Measurements from ENCODE around the gene CT47C1.
"Not testable (repeated sequence)": the region's sequence is repeated elsewhere in the genome, so short reads cannot be mapped to it uniquely, and the experiment has no call there.

The CT47C1 gene

DNA sequence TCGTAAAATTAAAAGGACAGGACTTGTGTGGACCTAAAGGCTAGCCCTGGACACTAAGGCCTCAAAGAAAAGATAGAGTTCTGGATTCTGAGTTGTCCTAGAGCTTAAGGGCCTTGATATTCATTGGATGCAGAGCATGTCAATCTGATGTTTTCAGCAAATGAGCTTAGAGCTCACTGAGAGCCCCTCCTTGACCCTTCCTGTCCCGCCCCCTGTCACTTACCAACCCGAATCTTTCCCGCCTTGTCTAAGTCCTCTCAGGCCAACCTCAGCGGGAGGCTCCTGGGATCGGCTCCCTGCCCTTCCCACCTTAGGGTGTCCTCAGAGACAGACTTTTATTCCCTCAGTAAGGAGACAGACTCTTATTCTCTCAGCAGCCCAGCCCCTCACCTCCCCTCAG, at the start of gene CT47C1:
Gene CT47C1 (plus strand): TSS at position 250 of the 400 bp plus-strand sequence. CDS start 233 bp downstream, outside the sequence.
- no peak for DNase-seq

DNA sequence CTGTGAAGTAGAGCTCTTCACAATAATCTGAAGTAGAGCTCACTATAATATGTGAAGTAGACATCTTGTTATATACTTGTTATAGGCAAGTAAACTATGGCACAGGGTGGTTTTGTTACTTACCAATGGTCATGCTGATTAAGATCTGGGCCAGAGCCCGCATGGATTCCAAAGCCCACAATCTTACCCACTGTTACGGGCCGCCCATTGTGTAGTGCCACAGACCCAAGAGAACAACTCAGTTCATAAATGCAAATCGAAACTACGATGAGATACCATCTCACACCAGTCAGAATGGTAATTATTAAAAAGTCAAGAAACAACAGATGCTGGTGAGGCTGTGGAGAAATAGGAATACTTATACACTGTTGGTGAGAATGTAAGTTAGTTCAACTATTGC, 46.9 kb upstream of the CT47C1 start:
- no peak for DNase-seq

DNA sequence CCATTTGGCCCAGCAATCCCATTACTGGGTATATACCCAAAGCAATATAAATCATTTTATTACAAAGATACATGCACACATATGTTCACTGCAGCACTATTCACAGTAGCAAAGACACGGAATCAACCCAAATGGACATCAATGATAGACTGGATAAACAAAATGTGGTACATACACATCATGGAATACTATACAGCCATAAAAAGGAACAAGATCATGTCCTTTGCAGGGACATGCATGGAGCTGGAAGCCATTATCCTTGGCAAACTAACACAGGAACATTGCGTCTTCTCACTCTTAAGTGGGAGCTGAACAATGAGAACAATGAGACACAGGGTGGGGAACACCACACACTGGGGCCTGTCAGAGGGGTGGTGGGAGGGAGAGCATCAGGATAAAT, 46.4 kb upstream of the CT47C1 start:
- not testable (repeated sequence) for DNase-seq

DNA sequence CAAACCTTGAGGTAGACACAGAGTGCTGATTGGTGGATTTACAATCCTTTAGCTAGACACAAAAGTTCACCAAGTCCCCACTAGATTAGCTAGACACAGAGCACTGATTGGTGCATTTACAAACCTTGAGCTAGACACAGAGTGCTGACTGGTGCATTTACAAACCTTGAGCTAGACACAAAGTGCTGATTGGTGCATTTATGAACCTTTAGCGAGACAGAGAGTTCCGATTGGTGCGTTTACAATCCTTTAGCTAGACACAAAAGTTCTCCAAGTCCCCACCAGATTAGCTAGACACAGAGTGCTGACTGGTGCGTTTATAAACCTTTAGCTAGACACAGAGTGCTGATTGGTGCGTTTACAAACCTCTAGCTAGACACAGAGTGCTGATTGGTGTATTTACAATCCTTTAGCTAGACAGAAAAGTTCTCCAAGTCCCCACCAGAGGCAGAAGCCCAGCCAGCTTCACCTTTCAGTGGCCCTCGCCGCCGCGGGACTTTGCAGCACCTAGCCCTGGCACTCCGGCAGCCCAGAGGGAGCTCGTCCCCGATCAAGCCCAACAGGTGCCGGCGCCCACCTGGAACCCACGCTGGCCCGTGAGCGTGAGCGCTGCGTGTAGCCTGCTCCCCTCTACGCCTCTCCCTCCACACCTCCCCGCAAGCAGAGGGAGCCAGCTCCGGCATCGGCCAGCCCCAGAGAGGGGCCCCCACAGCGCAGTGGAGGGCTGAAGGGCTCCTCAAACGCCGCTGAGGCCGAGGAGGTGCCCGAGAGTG, 44.6 kb upstream of the CT47C1 start:
- DNase-seq: not testable (repeated sequence)

DNA sequence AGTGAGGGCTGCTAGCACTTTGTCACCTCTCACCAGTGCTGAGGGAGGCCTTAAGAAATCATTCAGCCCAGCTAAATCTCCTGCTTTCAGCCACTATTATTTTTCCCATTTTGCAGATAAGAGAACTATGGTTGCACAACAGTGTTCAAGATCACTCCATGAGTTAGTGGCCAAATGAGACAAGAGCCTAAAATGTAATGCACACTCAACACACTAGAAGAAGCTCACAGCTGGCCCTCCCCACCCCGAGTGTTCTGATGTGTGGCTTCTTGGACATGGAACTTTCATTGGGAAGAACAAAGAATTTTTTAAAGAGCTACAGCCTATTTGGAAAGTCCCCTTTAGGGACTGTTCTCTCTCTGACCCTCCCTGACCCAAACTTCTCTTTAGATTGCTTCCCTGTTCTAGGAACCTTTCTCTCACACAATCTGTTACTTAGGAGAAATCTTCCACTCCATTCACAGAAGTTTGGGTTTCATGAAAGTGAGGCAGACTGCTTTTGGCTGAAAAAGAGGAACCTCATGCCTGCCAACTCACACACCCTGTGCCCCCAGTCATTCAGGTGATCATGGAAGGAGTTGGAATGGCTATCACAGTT, 44.0 kb upstream of the CT47C1 start:
- DNase-seq: no peak

DNA sequence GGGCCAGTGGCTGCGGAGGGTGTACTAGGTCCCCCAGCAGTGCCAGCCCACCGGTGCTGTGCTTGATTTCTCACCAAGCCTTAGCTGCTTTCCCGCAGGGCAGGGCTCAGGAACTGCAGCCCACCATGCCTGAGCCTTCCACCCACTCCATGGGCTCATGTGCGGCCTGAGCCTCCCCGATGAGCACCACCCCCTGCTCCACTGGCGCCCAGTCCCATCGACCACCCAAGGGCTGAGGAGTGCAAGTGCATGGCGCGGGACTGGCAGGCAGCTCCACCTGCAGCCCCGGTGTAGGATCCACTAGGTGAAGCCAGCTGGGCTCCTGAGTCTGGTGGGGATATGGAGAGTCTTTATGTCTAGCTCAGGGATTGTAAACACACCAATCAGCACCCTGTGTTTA, 43.1 kb upstream of the CT47C1 start:
- not testable (repeated sequence) for DNase-seq

DNA sequence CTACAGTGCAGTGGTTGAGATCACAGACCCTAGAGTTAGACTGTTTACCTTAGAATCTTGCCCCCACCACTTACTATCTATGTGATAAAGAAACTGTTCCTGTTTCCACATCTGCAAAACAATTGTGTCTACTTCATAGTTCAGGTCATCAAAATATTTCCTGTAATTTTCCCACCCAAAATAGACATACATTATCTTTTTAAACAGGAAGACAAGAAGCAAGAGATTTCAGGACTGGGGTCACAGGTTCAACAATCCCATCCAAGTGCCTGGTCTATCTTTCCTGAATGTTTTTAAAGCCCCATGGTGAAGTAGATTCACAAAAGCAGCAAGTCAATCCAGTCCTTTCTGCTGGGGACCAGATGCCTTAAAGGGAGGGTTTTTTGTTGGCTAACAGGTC, 41.8 kb upstream of the CT47C1 start:
- no peak for DNase-seq

DNA sequence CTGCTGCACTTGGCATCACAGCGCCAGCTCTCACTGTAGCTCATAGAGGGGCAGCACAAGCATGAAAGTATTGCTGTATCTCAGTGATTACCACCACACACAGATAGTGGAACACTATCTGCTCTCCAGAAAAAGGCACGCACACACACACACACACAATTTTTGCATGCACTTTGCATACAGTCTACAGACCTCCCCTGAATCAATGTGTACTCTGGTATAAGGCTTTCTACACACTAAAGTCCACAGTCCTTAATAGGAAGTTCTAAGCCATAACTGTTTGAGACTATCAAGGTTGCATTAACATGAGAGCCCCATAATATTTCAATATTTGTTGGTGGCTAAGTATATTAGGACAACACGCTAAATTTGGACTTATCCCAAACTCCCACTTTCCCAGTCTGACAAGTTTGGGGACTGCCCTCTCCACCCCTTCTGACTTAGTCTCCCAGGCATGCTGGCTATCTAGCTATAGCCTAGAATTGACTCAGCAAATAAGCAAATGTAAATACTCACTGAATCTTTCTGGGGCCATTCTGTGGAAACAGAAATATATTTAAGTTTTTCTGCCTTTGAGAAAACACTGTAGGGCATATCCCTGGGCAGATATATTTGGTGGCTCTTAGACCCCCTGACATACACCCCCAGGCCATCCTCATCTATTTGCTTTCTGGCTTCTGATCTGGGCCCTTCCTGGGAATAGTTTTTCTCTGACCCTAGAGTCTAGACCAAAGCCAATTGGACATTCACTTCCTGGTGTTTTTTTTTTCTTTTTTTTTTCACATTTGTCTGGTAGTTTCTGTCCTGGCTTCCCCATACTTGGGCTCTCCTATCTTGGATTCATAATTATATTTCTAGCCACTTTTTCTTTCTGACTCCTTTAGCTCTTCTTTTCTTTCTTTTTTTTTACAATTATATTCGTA, 36.4 kb upstream of the CT47C1 start:
- DNase-seq: no peak

DNA sequence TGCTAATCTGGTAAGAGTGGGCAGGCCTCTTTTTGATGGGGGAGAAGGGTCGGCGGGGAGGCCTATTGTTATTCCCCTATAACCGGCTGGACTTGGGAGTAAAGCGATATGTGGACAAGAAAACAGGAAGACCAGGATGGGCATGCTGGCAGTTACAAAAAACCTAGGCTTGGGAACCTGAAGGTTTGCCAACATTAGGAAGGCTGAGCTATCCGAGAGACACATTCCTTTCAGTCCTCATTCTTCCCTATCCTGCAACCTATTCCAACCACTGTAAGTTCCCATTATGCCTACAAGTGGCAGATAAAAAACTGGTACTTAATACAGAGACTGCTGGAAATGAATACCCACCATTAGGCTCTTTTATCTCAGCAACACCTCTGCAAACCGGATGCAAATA, 32.4 kb upstream of the CT47C1 start:
- no peak for DNase-seq

DNA sequence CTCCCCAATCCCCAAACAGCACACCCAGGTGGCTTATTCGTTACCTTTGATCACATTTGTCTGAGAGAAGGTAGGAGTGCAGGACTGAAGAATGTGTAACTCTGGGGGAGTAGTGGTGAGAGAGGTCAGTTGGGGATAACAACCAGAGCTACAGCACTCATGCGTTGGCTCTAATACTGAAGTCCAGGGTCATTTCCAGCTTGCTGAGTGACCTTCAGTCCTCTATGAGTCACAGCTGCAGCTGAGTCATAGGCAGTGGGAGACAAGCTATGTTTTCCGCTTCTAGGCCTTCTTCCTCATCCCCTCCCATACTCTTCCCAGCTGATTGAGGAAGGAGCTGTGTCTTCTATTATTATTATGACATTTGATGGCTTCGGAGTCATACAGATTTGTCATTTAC, 31.6 kb upstream of the CT47C1 start:
- no peak for DNase-seq

DNA sequence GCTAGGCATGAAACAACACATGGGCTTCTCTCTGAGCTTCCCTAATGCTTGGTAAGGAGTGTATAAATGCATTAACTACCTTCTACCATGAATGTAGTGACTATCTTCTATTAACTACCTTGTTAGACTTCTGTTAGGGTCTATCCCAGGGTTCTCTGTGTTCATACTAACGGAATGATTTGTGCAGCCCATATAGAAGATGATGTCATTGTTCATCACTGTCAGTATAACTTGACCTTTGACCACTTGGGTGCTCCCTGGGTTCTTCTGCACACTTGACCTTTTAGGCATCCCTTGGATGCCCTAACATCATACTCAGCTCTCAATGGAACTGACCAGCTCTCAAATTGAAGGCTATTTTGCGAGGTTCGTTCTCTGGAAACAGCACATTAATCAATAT, 30.8 kb upstream of the CT47C1 start:
- no peak for DNase-seq

DNA sequence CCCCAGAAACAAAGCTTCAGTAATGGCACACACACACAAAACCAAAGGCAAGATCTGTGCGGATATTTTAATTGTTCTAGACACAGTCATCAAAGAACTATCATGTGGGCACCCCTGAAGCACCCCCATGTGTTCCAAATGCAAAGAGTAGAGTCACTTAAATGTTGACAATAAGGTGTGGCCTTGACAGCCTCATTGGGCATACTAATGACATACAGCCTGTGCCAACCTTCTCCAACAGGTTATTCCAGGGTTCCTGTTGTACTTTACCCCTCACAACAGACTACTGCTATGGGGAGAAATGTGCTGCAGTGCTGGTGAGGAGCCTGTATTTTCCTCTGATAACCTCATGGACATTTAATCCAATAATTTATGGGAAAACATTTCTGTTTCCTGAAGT, 29.8 kb upstream of the CT47C1 start:
- DNase-seq: no peak

DNA sequence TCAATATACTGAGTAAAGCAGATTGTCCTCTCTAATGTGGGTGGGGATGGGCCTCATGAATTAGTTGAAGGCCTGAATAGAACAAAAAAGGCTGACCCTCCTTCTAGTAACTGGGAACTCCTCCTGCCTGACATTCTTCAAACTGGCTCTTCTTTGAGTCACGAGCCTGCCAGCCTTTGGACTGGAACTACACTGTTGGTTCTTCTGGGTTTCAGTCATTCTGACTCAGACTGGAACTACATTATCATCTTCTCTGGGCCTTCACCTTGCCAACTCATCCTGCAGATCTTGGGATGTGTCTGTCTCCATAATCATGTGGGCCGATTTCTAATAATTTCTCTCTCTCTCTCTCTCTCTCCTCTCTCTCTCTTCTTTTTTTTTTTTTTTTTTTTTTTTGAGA, 26.9 kb upstream of the CT47C1 start:
- DNase-seq: no peak

DNA sequence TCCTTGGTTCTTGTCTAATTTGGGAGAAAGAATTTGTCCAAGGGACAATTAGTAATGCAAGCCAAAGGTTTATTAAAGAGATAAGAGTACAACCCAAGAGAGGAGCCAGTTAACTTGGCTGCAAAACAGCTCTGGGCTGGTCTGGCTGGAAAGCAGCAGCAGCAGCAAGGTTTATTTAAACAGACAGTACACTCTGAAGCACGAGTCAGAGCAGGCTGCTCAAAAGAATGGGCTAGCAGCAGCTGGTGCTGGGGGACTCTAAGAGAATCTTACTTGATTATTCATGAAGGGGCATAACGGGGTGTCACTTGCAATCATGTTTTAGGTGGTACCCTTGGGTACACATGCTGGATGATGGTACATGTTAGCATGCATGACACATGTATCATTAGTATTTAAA, 17.1 kb upstream of the CT47C1 start:
- no peak for DNase-seq

DNA sequence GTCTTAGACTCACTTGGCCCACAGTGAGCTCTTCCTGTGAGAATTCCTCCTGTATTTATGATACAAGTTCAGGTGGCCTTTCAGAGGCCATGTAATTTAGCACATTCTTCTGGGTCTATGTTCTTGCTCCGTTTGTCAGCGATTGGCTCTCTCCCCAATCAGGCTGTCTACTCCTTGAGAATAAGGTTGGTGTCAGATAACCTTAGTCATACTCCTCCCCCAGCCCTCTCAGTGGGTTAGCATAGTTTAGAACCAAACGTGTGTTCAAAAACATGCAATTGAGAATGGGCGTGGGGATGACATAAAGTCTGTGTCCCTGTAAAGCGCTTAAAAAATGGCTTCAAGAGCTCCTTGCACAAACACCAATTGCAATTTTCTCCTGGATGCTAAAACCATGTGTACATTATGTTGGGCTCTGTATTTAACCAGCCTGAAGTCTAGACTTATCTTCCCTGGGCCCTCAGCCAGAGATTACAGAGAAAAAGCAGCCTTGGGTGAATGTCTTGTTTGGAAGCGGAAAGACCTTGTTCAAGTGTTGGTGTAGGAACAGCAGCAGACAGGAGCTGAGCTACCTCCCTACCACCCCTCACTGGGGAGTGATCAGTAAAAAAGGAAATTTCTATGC, 9.9 kb upstream of the CT47C1 start:
- DNase-seq: no peak

DNA sequence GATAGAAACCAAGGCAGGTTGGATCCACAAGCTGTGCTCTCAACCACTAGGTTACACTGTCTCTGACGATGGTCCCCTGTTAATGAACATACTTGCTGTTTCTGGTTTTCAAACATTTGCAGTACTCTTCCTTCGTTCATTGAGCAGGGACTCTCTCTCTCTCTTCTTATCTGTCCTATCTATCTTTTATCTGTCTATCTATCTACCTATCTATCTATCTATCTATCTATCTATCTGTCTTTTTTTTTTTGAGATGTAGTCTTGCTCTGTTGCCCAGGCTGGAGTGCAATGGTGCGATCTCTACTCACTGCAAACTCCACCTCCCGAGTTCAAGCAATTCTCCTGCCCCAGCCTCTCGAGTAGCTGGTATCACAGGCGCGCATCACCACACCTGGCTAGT, 9.4 kb upstream of the CT47C1 start:
- DNase-seq: no peak

DNA sequence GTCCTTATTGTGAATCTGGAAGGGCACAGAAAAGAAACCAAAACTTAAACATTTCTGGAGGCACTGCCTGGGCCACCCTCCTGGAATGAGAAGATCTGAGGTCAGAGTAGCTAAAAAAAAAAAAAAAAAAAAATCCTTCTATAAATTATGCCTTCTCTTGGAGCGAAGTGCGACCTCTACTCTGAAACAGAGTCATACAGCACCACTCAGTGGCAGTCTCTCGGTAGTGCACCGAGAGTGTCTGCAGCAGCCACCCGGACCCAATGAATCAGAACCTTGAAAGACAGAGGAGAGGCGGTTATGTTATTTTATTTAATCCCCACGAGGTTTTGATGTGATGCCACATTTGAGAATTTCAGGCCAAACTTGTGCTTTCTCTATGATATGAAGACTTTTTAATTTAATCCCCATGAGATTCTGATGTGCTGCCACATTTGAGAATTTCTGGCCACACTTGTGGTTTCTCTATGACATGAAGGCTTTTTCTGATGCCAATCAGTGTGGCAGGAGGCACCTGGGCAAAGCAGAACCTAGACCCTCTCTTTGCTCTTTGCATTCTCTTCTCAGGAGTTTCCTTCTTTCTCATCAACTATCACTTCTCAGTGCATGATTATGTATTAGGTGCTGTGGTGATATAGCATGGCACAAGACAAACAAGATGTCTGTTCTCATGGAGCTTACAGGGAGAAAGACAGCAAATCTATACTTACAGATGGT, 5.6 kb upstream of the CT47C1 start:
- DNase-seq: no peak

DNA sequence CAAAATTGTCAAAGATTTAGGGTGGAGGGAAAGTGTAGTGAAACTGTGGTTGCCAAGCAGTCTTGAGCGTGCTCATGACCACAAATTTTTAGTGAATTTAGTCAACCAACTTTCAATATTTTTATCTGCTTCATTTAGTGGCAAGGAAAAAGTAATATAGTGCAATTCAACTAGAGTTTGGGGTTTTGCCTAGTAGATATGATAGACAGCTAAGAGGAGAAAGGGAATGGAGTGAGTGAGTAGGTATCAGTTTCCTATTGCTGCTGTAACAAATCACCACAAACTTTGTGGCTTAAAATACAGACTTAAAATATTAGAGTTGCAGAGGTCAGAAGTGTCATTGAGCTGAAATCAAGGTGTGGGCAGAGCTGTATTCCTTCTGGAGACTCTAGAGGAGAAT, 3.7 kb upstream of the CT47C1 start:
- no peak for DNase-seq

DNA sequence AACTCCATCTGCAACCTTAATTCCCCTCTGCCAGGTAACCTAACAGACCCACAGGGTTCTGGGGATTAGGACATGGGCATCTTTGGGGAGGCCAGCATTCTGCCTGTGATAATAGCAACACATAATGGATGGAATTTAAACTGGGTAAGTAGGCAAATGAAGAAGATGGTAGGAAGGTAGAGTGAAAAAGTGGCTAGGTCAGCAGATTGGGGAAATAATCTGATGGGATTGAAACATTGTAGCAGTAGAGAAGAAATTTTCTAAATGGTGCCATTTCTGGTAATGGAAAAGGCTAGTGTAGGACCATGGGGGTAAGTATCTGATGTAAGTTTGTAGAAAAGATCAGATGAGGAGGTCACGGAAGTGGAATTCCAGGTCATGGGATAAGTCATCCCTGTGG, 3.0 kb upstream of the CT47C1 start:
- DNase-seq: no peak

DNA sequence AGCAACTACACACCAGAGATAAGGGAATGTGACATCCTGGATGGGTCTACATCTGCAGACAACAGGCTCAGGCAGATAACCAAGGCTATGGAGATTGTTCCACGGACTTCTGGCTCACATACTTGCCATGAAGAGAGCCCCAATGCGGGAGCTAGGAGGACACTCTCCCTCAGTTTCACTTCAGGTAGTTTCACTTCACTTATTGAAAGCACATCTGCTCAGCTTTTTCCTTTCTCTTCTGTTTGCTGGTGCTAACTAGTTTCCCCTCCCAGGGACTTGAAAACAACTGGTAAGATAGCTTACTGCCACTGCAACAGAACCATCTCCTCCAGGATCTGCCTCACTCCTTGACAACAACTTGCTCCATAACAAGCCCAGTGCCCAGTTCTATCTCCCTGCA, 1.4 kb upstream of the CT47C1 start:
- no peak for DNase-seq

DNA sequence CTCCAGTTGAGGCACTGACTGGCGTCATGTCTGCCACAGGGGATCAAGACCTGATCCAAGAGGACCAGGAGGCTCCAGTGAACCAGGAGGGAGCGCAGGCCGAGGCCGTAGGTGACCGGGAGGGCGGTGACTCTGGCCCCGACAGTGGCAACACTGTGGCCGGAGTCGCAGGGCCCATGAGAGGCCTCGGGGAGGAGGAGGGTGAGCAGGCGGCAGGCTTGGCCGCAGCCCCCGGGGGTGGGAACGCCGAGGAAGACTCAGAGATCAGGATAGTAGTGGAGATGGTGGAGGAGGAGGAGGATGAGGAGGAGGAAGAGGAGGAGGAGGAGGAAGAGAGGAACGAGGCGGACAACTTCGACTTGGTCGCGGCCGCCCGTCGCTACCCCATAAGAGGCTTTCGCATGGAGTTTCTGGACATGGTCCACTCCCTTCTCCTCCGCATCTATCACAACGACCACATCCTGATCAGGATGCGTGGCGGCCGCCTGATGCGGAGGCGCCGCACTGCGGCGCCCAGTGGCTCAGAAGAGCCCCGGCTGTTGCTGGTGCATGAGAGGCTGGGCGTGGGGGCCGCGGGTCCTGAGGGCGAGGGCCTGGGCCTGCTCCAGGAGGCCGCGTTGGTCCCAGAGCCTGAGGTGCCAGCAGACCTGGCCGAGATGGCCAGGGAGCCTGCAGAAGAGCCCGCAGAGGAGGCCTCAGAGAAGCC, 560 bp downstream of the CT47C1 start:
- no peak for DNase-seq

DNA sequence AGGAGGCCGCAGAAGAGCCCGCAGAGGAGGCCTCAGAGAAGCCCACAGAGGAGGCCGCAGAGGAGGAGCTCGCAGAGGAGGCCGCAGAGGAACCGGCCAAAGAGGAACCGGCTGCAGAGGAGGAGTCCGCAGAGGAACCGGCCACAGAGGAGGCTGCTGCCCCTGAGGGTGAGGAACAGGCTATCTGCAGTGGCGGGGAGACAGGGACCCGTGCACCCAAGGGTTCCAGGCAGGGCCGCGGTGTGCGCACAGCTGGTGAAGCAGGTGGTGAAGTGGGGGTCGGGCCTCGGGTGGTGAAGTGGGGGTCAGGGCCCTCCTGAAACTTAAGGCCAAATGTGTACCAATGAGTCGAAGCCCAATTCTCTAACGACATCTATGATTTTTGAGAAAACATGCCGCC, 1.1 kb downstream of the CT47C1 start:
- no peak for DNase-seq

Data from GF-D8 (cell line).